GM21717 (cell line): ENCODE measurements around the gene ABI3BP.
"Not testable (repeated sequence)": the region's sequence is repeated elsewhere in the genome, so short reads cannot be mapped to it uniquely, and the experiment has no call there.

ENCODE experiments used
- ATAC-seq: cut with Tn5 transposase; IDR thresholded peaks from one replicate; pipeline ENCODE4 v1.9.1; 2021; ENCODE audit warnings: mild to moderate bottlenecking, moderate library complexity; ENCODE audit not compliant: unreplicated experiment

Gene ABI3BP

DNA sequence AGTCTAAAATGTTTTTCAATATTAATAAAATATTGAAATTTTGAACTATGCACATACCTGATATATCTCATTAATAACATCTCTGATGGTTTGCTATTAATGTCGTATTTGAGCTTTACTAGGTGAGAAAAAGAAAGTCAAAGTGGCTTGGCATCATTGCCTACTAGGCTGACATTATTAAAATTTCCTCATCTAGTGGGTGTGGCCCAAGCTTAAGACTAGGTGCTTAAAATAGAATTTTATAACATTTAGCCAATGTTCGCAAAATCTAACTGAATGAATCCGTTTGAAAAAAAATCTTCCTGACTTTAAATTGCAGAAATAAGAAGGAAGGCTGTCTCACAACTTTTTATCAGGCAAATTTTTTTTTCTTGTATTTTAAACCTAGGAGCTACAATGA lies 46.1 kb downstream of the ABI3BP start:
- no peak for ATAC-seq

DNA sequence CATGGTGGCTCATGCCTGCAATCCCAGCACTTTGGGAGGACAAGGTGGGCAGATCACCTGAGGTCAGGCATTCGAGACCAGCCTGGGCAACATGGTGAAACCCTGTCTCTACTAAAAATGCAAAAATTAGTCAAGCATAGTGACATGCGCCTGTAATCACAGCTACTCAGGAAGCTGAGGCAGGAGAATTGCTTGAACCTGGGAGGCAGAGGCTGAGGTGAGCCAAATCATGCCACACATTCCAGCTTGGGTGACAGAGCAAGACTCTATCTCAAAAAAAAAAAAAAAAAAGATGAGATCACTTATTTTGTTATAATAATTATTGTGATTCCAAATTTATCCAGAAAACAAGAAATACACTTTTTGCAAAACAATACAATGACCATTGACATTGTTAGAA lies 47.1 kb downstream of the ABI3BP start:
- ATAC-seq, result not testable (repeated sequence)

DNA sequence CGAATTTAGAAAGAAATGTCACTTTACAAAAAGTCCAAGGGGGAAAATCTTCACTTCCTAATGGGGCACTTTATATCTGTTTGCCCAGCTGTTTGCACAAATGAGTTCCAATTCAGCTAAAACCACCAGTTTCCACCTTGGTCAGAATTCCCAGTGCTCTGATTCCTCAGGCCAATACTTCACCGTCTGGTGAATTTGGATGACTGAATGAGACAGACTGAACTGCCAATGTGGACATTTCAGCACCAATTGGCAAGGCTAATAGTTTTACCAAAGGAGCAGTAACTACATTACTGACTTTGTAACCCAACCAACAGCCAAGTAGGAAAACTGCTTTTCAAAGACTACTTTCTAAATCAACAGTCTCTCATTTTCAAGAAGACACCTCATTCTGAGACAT lies 51.8 kb downstream of the ABI3BP start:
- no peak for ATAC-seq

DNA sequence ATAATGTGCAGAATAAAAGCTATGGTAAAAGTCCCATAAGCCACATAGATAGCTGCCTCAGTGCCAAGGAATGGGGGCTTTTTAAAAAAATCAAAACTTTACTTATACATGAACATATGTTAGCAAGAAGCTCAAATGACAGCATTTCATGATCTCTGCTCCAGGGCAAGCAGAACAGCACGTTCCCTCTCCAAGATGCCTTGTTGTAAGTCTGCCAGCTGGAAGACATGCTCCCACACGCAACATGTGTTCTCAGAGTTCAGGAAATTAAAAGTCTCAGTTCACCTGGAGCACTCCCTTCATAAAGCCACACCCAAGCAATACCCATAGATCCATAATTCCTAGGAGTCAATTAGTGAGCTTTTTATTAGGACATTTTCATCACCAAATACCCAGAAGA lies 52.2 kb downstream of the ABI3BP start:
- ATAC-seq, result no peak

DNA sequence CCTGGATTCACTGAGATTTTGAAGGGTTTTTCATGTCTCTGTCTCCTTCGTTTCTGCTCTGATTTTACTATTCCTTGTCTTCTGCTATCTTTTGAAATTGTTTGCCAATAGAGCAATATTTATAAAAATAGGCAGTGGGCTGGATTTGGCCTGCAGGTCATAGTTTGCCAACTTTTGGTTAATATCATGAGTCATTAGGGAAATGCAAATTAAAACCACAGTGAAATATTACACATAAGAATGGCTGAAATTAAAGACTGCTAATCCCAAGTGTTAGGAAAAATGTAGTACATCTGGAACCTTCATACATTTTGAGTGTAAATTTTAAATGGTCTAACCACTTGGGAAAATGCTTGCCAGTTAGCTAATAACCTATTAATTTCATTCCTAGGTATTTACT lies 56.3 kb downstream of the ABI3BP start:
- ATAC-seq, result no peak

DNA sequence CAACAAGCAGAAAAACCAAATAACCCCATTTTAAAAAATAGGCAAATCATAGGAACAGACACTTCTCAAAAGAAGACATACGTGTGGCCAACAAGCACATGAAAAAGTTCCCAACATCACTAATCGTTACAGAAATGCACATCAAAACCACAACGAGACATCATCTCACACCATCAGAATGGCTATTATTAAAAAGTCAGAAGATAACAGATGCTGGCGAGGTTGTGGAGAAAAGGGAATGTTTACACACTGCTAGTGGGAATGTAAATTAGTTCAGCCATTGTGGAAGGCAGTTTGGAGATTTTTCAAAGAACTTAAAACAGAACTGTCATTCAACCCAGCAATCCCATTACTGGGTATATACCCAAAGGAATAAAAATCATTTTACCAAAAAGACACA lies 60.7 kb downstream of the ABI3BP start:
- no peak for ATAC-seq

DNA sequence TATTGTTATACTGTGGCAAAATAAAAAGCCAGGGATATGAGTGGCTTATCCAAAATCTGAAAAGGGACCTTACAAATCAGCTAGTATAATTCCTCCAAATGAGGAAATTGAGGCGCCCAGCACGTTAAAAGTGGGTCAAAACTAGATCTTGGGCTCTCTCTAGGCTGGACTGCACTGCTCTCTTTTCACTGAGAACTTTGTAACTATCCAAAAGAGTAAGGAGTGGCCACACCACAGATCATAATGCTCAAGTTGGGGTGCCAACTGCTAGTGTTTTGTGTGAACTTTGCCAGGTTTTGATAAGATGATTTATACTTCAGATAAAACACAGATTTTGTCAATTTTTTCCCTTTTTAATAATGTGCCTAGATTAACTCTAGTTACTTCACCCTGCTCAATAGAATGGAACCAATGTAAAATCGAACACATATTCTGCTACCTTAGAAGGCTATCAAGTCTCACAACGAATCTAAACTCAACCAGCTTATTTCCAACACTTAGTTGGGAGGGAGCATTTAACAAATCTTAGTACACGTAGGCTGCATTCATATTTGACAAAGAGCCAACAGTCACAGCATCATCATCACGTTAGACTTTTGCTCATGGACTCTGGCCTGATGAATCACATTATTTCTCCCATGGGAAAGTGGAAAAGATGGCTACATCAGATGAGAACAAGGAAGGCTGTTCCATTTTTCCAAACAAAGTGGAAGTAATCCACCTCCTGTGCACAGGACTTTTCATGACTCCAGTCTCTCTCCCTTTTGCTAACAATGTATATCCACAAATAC lies 64.4 kb downstream of the ABI3BP start:
- no peak for ATAC-seq

DNA sequence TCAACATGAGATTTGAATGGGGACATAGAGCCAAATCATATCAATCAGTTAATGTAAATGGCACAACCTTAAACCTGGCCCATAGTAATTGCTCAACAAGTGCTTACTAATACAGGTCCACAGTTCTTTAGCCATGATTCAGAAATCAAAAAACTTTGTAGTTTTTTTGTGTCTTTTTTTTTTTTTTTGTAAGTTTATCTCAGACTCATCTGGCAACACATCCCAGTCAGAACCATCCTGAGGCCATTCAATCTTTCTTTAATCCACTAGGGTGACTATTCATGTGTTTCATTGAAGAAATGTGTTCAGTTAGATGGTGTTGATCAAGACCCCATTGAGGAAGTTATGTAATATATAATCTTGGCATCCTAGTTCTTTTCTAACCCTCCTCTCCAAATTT lies 65.4 kb downstream of the ABI3BP start:
- ATAC-seq, result no peak

DNA sequence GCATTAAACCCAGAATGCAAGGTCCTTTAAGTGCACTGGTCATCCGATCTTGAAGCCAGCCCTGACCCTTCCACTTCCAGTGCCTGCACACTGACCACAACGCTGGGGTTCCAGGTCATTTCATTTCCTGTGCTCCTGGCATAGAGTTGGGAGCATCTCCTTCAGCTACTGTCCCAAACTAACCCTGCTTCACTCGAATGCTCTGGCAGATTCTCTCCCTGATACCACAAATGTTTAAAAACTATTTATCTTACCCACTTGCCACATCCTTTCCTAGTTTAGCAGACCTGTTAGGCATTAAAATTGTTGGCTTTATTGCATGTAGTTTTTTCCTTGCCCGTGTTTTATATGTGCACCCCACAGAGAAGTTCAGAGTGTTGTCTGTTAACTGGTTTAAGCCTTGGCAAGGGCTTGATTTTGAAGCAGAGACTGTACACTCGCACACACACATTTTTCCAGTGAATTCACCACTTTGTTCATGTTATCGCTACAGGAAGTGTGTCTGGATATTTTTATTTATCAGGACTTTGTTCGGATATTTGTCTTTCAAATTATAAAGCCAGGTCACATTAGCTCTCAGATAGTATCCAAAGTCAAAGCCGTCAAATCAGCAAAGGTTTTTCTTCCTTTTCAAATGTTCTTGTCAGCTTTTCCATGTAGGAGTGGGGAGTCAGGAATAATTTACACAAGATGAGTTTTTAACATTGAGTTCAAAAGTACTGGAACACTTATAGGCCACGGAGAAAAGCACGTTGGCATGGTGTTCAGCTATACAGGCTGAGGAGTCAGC lies 77.3 kb downstream of the ABI3BP start:
- ATAC-seq, result no peak

DNA sequence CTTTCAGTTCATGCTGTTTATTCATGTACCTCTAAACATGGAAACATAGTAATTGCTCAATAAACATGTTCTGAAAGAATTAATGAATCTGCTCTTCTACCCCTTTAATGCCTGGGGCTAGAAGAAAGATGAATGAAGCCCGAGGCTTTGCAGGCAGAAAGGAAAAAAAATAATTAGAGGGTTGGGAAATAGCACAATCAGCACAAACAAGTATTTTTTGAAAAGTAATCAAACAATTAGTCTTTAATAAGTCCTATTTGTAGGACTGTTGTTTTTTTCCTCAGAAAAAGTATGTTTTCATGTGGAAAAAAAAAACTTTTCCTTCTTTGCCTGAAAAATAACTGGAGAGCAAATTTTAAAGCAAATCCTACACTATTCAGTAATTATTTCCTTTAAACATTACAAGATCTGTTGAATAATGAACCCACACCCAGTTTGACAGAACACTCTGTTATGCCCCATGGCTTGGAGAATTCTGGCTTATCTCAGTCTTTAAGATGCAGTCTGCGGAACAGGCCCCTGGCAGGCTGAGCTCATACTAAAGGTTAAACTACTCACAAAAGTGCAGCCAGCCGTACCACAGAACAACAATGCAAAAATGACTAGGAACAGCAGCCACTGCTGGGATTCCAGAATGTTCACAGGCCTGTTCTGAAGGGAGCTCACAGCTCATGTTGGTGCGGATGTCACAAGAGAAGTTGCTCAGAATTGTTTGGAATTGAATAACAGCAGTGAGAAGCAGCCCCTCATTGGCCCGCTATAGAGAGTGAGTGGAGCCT lies 79.2 kb downstream of the ABI3BP start:
- ATAC-seq, result no peak

DNA sequence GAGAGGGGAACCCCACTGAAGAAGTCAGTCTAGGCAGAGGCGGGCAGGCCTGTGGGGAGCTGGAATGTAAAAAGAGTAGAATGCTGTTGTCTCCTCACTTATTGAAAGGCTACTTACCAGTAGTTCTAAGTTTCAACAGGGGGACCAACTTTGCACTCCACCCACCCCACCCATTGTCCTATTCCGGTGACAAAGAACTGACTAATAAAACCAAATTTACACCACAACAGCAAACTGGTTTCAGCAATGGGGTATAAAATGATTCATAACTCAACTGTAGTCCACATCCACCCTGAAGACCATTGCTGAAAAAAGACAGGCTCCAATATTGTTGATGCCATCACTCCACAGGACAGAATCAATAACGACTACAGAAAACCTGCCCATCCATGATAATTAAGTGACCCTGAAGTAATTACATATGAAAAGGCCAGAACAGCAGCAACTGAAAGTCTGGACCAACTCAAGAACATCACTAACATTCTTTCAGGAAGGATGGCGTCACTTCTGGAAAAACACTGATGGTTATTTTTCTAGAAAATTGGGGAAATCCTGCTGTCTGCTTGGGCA lies 80.2 kb downstream of the ABI3BP start:
- no peak for ATAC-seq

DNA sequence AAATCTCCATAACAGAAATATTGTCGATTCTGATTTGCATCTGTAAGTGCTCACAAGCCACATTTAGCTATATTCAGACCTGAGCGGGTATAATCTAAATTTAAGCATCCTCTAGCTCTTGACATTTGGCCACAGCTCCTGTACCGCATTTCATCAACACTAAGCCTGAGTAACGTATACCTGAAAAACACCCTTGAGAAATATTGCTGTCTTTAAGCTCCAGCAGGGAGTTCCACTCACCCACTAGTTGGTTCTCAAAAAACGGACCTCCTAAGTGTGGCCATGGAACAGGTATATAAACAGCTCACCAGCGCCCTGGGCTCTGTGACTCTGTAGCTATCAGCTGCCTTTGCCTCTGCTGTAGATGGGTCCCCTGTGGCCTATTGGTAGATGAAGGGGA lies 80.7 kb downstream of the ABI3BP start:
- ATAC-seq, result no peak

DNA sequence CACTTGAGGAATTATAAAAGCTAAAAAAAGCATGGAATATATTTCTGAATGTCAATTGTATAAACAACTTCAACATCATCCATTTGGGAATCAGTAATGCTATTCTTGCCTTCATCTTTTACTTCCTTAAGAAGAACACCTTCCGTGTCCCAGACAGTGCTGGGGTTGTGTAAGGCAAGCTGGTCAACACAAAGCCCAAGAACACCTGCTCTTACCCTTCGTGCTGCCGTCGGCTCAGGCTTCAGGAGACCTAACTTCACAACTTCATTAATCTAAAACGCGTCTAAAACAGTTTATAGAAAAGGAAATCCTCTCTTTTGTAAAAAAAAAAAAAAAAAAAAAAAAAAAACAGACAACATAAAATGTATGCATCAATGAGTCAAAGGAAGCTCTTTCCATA lies 81.3 kb downstream of the ABI3BP start:
- ATAC-seq, result no peak

DNA sequence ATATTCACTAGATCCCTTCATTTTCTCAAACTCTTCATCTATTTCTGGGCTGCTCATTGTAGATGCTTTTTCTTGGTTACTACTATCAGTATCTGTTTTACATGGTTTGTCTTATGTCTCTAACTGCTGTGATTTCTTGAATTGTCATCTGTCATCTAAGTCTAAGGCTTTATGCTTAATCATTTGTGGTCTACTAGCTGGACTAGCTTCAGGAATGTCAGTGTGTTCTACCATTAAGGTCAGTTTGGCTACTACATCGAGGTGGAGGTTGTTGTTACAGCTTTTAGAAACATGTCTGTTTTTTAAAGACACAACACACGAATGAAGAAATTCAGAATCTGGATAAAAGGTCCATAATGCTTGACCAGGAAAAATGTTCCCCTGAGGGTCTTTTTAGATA lies 82.2 kb downstream of the ABI3BP start:
- no peak for ATAC-seq

DNA sequence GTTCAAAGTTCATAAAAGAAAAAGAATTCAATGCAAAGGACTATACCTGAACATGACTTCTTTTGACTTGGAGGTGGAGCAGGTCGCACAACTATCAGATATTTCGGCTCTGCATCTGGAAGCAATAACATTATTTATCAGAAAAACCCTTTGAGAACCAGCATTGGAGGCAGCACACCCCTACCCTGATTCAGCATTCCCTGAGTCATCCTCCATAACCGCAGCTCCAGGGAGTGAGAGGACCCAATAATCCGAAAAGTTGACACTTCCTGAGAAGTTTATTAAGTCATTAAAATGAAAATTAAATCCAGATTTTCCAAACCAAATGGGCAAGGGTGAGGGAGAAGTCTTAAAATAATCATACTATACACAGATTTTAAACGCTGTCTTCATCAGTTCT lies 90.6 kb downstream of the ABI3BP start:
- ATAC-seq, result no peak

DNA sequence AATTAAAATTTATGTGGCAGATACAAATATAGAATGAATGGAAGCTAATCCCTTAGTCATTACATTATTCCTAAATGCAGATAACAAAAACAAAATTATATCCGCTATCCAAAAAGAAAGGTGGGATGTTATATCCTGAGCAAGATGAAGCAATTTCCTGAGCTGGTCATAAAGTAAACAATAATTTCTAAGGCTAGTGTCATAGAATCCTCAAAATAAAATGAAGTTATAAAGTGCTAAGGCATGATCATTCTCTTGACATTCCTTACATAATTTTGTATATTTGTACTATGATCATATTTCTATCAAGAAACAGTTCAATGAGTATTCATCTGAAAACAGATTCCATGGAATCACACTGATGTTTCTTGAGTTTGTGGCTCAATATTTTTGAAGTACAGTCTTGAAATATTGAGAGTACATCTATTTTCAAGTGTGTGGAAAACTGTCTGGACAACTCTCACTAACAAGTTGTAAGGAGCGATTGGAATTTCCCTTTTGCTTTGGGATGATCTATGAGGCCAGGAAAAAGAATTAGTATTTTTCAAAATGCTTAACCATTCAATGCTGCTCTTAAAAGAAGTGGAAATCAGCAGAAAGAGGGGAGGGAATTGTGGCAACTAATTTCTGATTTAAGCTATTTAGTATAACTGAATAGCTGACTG lies 92.4 kb downstream of the ABI3BP start:
- ATAC-seq, result no peak

DNA sequence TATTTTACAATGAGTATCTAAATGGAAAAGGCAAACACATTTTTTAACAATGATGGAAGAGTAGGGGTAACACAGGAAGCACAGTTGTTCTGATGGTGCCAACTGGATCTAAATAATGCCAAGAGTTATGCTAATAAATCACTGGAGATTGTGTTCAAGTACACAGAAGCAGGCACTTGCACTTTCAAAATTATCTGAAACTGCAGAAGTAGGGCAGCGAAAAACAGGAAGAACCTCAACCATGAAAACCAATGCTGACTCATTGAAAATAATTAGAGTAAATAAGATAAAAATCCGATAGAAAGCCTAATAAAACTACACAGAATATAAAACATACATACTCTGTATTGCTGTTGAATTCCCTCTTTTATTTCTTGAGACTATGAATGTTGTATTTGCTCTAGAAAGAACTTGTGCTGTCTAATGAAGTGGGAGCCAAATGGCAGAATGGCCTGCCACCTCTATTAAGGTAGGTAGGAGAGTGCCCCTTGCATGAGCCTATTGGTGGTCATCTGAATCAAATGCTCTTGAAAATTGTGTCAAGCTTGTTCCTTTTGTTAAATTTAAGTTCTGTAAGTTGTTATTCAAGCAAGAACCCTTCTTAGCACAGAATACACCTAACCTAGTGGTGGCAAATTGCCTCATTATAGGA lies 93.7 kb downstream of the ABI3BP start:
- ATAC-seq, result peak; percentile 88

DNA sequence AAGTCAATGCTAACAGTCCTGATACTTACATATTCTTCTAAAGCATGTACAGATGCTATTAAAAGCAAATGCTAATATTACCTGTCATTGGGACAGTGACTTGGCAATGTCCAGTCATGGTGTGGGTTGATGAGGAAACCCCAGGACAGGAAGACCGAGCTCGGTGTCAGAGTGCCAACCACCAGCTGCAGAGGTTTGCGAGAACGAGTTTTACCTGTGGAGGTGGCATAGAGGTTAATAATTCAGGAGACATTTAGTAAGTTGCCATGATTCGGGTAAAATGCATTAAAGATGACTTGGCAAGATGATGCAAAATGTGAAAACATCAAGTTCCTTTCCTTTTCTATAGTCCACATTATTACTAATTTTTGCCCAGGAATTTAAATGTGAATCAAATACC lies 94.5 kb downstream of the ABI3BP start:
- ATAC-seq, result no peak

DNA sequence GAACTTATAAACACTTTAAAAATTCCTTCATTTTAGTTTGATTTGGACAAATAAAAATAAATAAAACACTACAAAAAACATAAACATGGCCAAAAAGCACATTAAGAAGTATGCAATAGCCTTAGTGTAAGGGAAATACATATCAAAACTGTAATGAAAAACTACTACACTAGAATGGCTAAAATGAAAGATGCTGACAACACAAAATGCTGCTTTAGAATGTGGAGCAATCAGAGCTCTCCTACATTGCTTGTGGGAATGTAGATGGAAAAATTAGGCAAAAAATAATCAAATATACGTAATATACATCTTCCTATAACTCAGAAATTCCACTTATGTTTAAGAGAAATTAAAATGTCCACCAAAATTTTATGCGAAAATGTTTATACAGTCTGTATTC lies 96.2 kb downstream of the ABI3BP start:
- ATAC-seq, result no peak

DNA sequence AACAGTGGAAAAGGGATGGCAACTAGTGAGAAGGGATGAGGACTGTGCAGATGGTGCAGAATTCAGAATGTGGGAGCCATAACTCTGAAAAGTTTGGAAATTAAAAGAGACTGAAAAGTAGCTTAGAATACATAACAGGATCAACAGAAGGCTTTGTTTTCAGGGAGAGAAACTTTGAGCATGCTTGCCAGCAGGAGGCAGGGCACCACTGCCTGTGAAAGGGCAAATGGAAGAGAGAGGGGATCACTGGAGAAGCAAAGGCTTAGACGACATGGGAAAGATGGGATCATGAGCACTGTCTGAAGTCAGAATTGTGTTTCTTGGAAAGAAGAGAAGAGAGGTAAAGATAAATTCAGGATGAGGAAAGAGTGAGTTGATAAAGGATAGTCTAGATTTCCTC lies 99.6 kb downstream of the ABI3BP start:
- ATAC-seq, result no peak
